GM19025 (cell line): ENCODE data around the gene PTPRN2.

ENCODE experiments used
- ATAC-seq: cut with Tn5 transposase; IDR thresholded peaks from one replicate; pipeline ENCODE4 v1.9.1; 2021; ENCODE audit warnings: mild to moderate bottlenecking, low read depth, moderate library complexity; ENCODE audit not compliant: unreplicated experiment

Gene PTPRN2

DNA sequence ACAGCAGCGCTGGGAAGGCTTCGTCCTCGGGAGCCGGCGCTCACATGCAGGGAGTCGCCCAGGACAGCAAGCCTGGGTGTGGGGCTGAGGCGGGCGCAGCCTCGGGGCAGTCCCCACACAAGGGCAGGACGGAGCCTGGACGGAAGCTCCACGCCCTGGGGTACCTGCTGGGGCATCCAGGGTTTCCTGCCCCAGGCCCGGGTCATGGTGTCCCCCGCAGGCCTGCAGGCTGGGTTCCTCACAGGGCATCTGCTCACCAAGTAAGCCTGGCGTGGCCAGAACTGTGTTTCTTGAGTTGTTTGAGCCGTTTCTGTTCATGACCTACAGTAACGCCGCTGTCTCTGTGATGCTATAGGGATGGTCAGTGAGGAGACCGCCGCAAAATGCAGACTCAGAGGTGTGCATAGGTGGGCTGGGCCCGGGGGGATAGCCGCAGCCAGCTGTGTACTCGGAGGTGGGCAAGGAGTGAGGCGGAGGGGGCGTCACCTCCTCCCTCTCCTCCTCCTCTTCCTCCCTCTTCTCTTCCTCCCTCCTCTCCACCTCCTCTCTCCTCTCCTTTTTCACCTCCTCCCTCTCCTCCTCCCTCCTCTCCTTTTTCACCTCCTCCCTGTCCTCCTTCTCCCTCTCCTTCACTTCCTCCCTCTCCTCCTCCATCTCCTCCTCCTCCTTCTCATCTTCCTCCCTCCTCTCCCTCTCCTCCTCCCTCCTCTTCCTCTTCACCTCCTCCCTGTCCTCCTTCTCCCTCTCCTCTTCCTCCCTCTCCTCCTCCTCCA lies 811.9 kb downstream of the PTPRN2 start:
- ATAC-seq: no peak

DNA sequence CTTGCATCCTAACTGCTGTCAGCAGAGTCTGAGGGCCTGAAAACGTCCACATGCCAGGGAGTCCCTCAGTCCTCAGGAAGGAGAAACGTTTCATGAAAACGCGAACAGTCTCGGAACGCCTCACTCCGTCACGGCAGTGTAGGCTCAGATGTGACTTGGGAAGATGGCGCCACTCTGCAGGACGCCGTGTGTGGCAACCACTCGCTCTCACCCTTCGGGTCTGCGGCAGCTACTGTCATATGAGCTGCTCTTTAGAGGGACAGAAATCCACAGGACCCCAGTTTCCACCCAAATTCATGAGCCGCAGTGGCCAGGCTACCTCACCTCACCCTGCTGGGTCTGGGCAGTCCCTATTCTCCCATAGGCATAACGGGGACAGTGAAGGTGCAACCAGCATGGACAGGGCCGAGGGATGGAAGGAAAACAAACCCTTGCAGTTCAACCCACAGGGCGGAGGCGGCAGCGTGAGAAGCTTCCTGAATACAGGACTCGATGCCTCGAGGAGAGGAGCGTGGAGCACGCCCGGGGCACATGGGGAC lies 812.5 kb downstream of the PTPRN2 start:
- ATAC-seq: no peak

DNA sequence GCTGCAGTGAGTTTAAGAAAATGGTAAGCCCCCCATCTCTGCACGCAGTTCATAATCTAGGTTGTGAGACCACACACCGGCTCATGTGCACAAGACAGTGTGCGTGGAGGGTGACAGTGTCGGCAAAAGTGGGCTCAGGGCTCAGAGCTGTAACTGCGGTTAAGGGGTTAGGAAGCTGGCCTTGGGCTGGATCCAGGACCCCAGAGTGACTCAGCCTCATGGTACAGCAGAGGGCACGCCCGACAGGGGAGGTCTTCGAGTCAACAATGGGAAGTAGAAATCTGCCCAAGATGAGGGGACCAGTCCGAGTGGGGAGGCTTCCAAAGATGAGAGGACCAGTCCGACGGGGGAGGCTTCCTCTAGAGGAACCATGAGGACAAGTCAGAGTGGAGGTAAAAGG lies 813.1 kb downstream of the PTPRN2 start:
- ATAC-seq: no peak

DNA sequence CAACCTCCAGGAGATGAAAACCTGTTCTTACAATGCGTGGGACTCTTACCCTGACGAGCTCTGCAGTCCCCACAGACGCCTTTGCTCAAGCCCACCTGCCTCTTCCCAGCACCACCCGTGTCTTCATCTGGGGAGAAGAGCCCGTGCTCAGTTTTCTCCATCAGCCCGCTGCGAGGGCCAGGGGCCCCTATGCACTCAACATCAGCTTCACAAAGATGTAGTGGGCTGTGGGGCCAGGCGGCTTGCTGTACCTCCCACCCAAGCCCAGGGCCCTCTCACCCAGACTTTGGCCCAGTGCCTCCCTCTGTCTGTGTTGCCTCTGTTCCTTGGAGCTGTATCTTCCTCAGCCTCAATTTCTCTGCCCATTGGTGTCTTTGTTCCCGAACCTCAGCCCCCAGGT lies 814.3 kb downstream of the PTPRN2 start:
- ATAC-seq: no peak

DNA sequence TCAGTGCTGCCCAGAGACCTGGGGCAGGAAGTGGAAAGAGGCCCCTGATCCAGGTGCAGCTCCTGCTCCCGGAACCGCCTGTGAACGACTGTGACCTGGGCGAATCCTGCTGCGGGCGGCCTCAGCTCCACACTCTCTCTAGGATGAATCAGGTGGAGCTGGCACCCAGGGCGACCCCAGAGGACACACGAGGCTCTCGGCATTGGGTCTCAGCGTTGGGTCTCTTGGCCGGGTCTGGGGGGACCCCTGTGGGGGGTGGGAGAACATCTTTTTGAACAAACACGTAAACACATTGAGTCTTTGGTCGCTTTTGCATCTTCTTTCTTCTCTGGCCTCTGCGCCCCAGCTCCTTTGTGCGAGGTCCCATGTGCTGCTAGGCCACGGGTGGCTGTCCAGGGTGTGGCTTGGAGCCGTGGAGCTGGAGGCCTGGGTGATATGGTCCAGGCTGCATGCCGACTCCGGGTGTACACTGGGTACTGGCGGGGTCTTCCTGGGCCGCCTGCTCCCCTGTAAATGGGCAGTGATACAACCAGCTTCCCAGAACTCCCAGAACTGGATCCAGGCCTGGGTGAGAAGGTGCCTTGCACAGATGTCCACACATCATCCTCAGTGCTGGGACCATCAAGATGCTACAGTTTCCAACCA lies 815.0 kb downstream of the PTPRN2 start:
- ATAC-seq: no peak

DNA sequence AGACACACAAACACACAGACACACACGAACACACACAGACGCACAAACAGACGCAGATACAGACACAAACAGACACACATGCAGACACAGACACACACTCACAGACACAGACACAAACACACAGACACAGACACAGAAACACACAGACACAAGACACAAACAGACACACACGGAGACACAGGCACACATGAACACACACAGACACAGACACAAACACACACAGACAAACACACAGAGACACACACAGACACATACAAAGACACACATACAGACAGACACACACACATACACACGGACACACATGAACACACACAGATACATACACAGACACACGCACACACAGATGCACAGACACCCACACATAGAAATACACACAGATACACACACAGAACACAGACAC lies 815.9 kb downstream of the PTPRN2 start:
- ATAC-seq: no peak

DNA sequence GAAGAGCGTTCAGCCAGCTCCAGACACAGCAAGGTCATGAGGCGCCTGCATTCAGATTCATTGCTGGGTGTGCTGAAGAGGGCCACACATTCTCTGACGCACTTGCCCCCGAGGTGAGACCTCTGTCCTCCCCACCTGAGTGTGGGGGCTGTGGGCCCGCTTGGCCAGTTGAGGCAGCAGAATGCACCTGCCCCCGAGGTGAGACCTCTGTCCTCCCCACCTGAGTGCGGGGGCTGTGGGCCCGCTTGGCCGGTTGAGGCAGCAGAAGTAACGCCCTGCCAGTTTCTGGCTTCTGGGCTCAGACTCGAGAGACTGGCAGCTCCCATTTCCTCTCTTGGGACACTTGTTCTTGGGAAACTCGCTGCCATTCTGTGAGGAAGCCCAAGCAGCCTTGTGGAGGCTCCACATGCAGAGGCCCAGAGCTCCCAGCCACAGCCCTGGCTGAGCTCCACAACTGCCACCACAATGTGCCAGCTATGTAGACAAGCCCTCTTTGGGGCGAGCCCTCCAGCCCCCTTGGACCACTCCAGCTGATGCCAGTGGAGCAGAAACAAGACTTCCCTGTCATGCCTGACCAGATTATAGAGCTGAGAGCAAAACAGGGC lies 816.8 kb downstream of the PTPRN2 start:
- ATAC-seq: no peak

DNA sequence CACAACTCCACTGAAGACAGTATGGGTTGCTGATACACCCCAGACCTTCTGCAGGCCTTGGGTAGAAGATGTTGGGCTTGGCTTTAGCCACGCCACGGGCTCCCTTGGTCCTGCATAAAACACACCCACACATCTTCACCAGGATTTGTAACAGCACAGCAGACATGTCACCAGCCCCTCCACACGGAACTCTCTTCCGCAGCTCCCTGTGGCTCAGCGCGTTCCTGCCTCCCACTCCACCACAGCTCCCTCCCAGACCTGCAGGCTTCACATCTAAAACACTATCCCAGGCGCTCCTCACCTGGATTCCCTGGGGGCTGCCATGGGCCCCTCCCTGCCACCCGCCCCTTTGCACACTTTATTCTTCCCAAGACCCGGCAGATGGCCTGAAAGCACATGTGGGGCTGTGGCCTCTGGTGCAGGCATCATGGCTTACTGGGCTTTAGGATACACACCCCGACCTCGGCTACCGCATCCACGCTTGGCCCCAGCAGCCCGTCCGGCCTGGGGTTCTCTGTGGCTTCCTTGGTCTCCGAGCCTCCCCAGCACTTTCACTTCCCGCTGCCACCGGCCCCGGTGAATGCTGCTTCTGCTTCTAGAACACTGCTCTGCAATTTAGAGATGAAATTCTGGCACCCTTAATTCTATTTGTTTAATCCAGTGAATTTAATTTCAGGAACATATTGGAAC lies 818.0 kb downstream of the PTPRN2 start:
- no peak for ATAC-seq

DNA sequence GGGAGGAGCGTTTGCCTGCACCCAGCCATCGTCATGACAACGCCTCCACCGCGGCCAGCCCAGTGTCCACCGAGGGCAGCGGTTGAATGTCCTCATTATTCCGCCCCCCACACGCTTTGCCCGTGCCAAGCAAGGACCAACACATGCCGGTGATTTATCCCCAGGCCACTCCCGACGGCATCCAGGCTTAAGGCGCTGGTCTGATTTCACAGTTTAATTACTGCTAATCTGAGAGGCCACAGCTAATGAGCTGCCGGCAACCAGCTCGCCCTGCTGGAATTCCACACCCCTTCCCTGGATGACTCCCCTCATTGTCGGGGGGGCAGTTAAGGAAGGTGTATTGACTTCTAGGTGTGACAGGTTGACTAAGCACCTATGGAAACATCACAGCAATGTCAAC lies 818.5 kb downstream of the PTPRN2 start:
- no peak for ATAC-seq

DNA sequence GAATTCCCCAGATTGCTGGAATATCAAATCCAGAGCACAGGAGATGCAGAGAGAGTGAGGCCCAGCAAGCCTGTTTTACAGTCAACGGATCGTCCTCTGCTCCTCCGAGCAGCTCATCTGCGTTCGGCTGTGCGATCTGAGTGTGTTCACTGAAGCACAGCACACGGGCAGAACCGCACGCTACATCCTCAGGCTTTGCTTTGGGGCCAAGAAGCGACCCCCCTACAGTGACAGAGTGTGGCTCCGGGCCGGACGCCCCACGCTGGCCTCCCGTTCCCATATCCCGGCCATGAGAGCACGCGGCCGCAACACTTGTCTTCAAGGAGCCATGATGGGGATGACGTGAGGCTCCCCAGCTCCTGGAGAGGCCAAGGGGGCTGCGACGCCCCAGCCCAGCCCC lies 819.4 kb downstream of the PTPRN2 start:
- no peak for ATAC-seq

DNA sequence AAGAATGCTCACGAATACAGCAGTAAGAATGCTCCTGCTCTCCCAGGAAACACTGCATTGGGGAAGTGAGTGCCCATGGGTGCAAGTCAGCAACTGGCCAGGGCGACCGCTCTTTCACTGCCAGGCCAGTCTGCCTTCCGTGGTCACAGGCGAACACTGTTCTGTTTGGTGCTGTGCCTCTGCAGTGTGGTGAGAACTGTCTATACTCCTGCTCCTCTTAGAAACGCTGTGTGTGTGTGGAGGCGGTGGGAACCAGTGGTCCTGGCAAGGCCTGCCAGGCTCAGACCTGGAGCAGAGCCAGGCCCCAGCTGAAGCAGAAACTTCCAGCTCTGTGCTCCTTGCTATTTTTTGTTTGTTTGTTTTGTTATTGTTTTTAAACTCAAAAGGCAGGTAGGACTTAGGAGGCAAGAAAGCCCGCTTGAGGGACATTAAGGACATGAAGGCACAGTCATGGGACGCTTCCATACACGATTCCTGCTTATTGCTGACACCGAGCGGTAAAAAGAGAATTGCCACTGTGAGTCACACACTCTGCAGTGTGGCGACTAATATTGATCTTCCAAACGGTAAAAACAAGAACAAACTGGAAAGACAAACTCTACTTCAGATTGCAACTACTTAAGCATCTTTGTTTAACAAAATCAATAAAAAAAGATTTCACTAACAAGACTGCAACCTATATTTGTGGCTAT lies 820.0 kb downstream of the PTPRN2 start:
- no peak for ATAC-seq

DNA sequence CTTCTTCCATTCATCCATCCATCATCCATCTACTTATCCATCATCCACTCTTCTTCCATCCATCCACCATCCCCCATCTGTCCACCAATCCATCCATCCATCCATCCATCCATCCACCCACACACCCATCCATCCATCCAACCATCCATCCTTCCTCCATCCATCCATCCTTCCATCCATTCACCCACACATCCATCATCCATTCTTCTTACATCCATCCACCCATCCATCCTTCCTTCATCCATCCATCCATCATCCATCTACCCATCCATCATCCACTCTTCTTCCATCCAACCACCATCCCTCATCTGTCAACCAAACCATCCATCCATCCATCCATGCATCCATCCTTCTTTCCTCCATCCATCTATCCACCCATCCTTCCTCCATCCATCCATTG lies 821.5 kb downstream of the PTPRN2 start:
- ATAC-seq: no peak

DNA sequence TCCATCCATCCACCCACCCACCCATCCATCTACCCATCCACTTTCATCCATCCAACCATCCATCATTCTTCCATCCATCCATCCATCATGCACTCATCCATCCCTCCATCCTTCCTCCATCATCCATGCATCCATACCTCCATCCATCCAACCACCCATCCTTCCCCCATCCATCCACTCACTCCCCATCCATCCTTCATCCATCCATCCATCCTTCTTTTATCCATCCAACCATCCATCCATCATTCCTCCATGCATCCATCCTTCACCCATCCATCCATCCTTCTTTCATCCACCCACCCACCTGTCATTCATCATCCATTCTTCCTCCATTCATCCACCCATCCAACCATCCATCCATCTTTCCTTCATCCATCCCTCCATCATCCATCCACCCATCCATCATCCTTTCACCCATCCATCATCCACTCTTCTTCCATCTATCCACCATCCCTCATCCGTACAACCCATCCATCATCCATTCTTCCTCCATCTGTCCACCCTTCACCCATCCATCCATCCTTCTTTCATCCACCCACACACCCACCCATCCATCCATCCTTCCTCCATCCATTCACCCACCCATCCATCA lies 822.6 kb downstream of the PTPRN2 start:
- no peak for ATAC-seq

DNA sequence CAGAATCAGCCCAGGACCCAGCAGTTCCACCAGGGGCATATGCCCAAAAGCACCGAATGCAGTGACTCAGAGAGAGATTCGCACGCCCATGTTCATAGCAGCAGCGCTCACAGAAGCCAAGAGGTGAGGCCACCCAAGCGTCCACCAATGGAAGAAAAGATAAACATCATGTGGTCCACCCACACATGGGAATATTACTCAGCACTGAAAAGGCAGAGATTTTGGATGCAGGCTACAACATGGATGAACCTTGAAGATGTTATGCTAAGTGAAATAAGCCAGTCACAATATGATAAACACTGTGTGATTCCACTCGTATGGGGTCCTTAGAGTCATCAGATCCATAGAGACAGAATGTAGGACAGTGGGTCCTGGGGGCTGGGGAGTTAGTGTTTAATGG lies 823.4 kb downstream of the PTPRN2 start:
- ATAC-seq: no peak

DNA sequence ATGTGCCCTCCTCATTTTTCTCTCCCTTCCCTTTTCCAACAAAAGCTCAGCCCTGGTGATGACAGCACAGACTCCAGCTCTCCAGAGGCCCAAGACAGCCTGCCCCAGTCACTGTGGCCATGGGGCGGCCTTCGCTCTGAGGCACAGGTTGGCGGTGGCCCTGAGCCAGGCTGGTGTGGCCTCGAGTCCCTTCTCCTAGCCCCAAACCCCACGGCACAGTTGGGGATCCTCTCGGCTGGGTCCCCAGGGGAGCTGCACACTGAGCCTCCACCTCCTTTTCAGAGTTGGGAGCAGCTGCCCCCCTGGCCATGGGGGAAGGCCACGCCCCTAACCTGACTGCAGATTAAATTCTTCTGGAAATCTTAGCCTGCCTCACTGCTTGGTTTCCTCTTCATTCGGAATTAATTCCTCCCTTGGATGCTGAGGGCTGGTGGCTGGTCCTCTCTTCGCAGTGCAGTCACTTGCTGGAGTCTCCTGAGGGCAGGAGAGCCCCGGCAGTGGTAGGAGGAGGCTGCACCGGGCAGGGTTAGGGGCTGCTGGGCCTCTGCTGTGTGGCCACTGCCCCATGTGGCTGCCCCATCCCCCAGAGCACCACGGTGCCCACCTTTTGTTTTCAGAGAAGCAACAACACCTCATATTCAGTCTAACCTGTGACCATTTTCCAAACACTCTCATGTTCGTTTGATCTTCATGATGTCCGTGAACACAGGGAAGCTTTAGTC lies 824.2 kb downstream of the PTPRN2 start:
- no peak for ATAC-seq

DNA sequence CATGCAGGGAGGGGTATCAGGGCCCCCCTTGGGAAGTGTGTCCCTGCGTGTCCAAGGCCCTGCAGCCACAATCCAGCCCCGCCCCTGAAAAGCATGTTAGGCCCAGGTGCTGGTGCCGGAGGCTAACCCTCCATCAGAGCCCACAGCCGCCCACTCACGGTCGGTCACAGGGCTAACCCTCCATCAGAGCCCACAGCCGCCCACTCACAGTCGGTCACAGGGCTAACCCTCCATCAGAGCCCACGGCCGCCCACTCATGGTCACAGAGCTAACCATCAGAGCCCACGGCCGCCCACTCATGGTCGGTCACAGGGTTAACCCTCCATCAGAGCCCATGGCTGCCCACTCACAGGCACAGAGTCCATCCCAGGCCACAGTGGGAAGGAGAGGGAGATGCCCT lies 824.8 kb downstream of the PTPRN2 start:
- ATAC-seq: no peak

DNA sequence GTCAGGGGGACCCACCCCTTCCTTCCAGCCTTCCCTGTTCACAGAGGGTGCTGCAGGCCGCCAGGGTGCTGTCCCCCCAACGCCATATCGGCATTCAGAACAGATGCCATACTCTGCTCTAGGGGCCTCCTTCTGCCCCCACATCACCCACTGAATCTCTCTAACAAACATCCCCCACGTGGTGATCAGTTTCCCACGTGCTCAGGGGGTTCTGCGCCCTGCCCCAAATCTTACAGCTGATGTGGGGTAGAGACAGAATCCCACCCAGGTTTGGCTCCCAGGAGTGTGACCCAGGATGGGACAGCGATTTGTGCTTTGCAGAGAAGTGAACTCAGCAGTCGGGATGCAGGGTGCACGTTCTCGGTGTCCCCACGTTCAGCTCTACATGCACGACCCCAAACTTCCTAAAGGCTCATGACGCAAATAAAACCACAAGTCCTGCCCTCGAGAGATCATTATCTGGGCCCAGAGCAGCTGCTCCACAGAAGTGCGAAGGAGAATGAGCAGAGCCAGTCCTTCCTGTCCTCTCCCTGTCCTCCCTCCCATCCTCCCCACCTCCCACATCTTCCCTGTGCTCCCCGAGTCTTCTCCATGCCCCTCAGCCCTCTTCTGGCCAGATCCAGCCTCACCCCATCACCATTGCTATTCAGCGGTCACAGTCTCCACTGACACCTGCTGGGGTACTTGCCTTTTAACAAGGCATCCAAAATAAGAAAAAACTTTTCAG lies 827.5 kb downstream of the PTPRN2 start:
- ATAC-seq: no peak

DNA sequence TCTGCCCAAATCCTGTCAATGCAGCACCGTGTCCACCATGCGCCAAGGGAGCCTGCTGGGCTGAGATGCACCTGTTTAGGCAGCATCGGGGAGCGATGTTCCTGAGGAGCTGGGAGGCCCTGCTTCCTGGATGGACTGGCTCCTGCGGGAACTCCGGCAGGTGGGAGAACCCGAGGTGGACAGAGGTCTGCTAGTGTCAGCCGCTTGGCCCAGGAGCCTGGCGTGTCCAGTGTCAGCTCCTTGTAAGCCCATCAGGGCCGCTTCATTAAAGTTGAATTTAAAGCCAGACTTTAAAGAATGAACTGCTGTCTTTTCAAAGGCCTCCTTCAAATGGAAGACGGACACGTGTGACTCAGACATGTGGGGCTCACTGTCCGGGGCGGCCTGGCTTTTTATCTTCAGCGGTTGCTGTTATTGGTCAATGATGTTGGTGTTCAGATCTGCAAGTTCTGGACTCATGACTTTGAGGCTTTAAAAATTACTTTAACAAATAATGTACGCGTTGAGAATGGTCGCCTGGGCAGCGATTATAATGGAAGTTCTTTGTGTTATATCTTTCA lies 828.3 kb downstream of the PTPRN2 start:
- no peak for ATAC-seq
